Measurements from ENCODE around the gene MMP25.

DNA sequence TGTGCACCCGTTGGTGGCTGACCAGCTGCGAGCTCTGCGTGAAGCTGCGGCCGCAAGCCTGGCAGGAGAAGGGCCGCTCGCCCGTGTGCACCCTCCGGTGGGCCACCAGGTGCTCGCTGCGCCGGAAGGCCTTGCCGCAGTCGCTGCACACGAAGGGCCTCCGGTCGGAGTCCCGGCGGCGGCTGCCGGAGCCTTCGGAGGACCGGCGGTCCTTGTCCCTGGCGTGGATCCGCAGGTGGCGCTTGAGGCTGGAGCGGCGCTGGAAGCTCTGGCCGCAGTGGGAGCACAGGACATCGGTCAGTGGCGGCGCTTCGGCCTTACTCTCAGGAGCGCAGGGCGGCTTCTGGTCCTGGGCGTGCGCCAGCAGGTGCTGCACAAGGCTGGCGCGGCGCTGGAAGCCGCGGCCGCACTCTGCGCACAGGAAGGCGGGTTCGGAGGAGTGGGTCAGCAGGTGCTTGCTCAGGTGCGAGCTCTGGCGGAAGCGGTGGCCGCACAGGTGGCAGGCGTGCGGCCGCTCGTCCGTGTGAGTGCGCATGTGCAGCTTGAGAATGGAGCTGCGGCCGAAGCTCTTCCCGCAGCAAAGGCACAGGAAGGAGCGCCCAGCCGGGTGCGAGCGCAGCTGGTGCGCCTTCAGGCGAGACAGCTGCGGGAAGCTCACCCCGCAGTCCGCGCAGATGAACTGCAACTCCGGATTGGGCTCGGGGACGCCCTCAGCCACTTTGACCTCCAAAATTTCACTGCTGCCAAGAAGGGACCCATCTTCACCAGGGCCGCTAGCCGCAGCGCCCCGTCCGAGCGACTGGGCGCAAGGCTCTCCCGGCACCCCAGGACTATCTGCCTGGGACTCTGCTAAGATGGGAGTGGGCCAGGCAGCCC is 43.6 kb downstream of the MMP25 start:
- TF ChIP-seq, protein P1, sequence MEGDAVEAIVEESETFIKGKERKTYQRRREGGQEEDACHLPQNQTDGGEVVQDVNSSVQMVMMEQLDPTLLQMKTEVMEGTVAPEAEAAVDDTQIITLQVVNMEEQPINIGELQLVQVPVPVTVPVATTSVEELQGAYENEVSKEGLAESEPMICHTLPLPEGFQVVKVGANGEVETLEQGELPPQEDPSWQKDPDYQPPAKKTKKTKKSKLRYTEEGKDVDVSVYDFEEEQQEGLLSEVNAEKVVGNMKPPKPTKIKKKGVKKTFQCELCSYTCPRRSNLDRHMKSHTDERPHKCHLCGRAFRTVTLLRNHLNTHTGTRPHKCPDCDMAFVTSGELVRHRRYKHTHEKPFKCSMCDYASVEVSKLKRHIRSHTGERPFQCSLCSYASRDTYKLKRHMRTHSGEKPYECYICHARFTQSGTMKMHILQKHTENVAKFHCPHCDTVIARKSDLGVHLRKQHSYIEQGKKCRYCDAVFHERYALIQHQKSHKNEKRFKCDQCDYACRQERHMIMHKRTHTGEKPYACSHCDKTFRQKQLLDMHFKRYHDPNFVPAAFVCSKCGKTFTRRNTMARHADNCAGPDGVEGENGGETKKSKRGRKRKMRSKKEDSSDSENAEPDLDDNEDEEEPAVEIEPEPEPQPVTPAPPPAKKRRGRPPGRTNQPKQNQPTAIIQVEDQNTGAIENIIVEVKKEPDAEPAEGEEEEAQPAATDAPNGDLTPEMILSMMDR (conservative IDR thresholded peaks at IDR 0.05; ENCODE audit: low read depth, low read length), result no peak
- no peak for TF ChIP-seq EZH2 (IDR thresholded peaks at IDR 0.05; ENCODE audit: borderline replicate concordance, low read depth, low read length, poor library complexity, severe bottlenecking)

Data from A673 (cell line).